CD4-positive, alpha-beta T cell treated with Interleukin-4 for 4 hours (primary cell): ENCODE data around the gene CYP51A1.
"Not testable (repeated sequence)": the region's sequence is repeated elsewhere in the genome, so short reads cannot be mapped to it uniquely, and the experiment has no call there.

ENCODE experiments used
- DNase-seq: peaks from one replicate; pipeline ENCODE4 v3.0.0-alpha.2; 2020

Gene CYP51A1

GRCh38 chr7:92134271-92135051 lies at the start of gene CYP51A1:
TSS of gene CYP51A1 (minus strand) at chr7:92134477. CDS start at chr7:92134364, 113 bp downstream.
- DNase-seq = peak; percentile 92

- peak; percentile 87 for DNase-seq
Observed at GRCh38 chr7:92178928-92179924, 44.9 kb upstream of the CYP51A1 start, which contains the start of gene LRRD1. TSS of gene LRRD1 (minus strand) at chr7:92179142. CDS start at chr7:92165202, 13,940 bp downstream.

- DNase-seq = no peak
Observed at GRCh38 chr7:92177362-92177761, 43.1 kb upstream of the CYP51A1 start.

GRCh38 chr7:92169529-92169928 lies 35.3 kb upstream of the CYP51A1 start:
- DNase-seq = not testable (repeated sequence)

GRCh38 chr7:92161271-92161670 lies 27.0 kb upstream of the CYP51A1 start:
- DNase-seq = no peak

GRCh38 chr7:92158660-92159575 lies 24.6 kb upstream of the CYP51A1 start:
- no peak for DNase-seq

GRCh38 chr7:92156990-92157389 lies 22.7 kb upstream of the CYP51A1 start:
- no peak for DNase-seq

GRCh38 chr7:92155108-92155739 lies 20.9 kb upstream of the CYP51A1 start:
- DNase-seq = no peak

GRCh38 chr7:92150450-92151017 lies 16.3 kb upstream of the CYP51A1 start:
- no peak for DNase-seq

- no peak for DNase-seq
Observed at GRCh38 chr7:92149736-92150239, 15.5 kb upstream of the CYP51A1 start.

- not testable (repeated sequence) for DNase-seq
Observed at GRCh38 chr7:92143192-92143880, 9.1 kb upstream of the CYP51A1 start.

- not testable (repeated sequence) for DNase-seq
Observed at GRCh38 chr7:92142791-92143190, 8.5 kb upstream of the CYP51A1 start.

- no peak for DNase-seq
Observed at GRCh38 chr7:92141161-92141560, 6.9 kb upstream of the CYP51A1 start.

GRCh38 chr7:92137557-92137956 lies 3.3 kb upstream of the CYP51A1 start:
- DNase-seq = no peak

- no peak for DNase-seq
Observed at GRCh38 chr7:92135052-92135889, 994 bp upstream of the CYP51A1 start.

- DNase-seq = peak; percentile 44
Observed at GRCh38 chr7:92133737-92134270, 473 bp downstream of the CYP51A1 start.

GRCh38 chr7:92133133-92133736 lies 1.0 kb downstream of the CYP51A1 start:
- DNase-seq = no peak

GRCh38 chr7:92131764-92132330 lies 2.4 kb downstream of the CYP51A1 start:
- no peak for DNase-seq

- no peak for DNase-seq
Observed at GRCh38 chr7:92131093-92131492, 3.2 kb downstream of the CYP51A1 start.
